Stimulated activated CD8-positive, alpha-beta memory T cell treated with anti-CD3 and anti-CD28 coated beads, Interleukin-2, amount 100 ng/mL, for 1 hour (primary cell): Measurements from ENCODE around the gene PARD3.

ENCODE experiments used
- DNase-seq, 2 donors: peaks; one replicate each; pipeline ENCODE4 v3.0.0-alpha.2; 2020; ENCODE audit warnings: low read depth in 2 of 2

The PARD3 gene

GRCh38 chr10:34107626-34108516, 707.2 kb downstream of the PARD3 start:
- DNase-seq: no peak

GRCh38 chr10:34106356-34106885, 708.7 kb downstream of the PARD3 start:
- no peak for DNase-seq

DNA sequence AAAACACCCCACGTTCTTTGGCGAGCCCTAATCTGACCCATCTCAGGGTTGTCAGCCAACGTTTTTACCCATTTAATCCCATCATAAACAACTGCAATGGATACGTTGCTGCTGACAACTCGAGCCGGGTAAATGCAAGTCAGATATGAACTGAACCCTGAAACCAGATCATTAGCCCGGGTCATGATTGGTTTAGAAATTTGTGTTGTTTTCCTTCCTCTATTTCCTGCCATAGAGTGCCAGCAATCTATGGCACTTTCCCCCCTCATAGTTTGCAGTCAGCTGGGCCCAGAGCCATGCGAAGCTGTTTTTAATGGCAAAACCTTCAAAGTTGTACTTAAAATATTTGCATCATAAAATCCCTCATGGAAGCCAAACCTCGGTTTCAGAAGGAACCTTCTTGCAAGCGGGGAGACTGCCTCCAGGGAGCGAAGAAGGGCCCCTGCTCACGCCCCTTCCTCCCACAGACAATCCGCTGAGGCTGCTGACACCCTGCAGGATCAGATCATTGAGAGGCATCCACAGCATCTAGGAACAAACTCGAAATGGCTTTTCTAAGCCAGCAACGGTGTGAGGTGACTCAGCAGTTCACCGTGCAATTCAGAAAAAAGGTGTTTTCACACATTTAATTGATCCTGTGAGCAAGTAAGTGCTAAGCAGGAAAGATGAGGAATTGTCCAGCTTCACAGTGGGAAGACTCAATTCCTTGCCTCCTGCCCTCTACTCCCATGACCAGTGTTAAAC, 710.1 kb downstream of the PARD3 start:
- DNase-seq: no peak

DNA sequence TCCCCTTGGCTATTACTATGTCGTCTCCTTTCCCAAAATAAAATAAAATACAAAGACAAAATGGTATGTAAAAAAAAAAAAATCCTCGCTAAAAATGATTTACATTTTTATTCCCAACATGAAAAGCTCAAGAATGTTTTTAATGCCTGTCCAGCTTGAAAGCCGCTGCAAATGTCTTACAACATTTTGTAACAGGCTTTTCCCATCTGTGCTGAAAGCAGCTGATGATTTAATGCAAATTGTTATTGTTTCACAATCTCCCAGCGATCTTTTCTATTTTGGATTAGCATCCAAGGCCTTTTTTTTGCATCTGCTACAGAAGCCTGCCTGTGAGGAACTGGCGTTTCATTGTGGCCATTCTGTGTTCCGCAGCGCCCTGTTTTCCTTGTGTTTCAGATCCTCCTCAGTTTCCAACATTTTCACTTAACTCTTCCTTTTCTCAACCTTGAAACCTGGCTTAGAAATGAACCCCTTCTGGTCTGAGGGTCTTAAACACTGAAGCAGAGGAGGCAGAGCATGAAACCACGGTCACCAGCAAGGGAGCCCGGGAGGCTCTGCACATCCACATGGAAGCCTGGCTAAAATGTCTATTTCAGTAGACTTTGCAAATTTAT, 712.1 kb downstream of the PARD3 start:
- no peak for DNase-seq

- DNase-seq: no peak
These were observed 712.8 kb downstream of the PARD3 start for GRCh38 chr10:34102237-34102673.

- no peak for DNase-seq
These were observed 714.1 kb downstream of the PARD3 start for GRCh38 chr10:34101001-34101400.

DNA sequence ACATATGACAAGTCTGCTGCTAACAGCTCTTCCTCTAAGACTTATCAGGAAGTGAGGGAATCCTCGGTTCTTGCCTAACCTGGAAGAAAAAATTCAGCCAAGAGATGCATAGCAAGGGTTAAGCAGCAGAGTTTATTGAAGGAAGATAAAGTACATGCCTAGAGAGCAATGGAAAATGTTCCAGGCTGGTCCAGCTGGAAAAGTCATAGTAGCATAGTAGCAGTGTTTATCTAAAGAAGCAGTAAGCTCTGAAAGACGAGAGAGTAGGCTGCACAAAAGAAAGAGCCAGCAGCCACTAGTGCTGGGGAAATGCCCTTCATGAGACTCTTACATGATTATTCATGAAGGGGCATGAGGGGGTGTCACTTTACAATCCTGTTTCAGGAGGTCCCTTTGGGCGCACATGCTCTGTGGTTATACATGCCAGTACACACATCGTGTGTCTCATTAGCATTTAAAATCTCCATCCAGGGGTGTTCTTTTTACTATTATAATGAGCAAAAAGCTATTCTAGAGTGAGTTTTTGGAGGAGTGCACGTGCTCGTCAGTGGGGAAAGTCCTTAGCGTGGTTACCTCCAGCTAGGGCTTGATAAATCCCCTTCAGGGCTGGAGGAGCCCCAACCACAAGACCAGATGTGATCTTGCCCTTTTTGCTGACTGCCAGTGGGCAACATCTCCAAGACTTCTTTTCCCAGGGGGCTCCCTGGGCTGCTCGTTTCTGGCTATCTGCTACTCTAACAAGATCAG, 716.1 kb downstream of the PARD3 start:
- DNase-seq: no peak

DNA sequence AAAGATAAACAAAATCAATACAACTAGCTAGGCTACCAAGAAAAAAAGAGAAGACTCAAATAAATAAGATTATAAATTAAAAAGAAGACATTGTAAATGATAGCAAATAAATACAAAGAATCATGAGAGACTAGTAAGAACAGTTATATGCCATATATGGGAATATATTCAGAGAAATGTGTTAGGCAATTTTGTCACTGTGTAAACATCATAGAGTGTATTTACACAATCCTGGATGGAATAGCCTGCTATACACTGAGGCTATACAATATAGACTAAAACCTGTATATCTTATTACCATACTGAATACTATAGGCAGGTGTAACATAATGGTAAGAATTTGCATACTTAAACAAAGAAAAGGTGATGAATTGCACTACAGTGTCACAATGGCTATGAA, 717.4 kb downstream of the PARD3 start:
- no peak for DNase-seq

DNA sequence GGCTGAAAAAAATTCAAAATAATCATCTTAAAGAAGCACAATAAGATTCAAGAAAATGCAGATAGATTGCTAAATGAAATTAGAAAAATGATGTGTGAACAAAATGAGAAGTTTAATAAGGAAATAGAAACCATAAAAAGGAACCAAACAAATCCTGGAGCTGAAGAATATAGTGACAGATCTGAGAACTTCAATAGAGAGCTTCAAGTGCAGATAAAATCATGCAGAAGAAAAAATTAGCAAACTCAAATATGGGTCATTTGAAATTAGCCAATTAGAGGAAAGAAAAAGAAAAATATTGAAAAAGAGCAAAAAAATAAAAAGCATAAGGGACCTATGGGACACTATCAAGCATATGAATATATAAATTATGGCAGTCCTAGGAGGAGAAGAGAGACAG, 720.1 kb downstream of the PARD3 start:
- no peak for DNase-seq

GRCh38 chr10:34094146-34094696, 720.9 kb downstream of the PARD3 start:
- DNase-seq: no peak

DNA sequence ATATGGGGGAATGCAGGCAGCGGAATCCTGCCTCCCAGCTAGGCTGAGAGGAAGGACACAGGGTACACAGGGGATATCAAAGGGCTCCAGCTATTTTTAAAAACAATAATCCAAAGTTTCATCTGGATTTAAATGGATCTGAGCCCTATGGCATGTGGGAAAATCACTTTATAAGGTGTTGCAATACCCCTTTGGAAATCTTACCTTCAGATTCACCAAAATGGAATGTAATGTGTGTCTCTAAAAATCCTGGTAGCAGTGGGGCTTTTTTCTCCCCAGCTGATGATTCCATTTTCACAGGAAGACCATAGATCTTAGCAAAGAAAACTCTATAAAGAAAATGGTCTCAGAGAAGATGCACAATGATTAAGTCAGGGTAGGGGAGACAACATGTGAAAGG, 722.2 kb downstream of the PARD3 start:
- no peak for DNase-seq

DNA sequence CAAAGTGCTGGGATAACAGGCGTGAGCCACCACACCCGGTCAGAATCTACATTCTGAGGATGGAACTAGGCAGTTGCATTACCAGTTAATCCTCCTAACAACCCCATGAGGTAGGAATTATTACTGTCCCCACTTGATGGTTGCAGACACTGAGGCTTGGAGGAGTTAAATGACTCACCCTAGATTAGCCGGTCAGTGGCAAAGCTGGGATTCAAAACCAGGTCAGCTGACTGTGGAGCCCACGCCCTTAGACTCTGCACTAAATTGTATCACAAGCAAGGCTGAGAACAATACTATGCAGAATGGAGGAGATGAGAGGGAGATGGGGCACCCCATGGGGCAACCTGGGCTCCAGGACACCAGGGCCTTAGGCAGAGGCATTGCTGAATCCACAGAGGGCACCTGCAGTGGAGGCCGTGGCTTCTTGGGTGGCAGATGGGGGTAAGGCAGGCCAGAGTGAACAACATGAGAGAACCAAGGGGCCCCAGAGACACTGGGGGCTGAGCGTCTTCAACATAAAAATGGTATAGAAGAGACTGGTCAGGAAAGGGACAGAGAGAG, 723.4 kb downstream of the PARD3 start:
- DNase-seq: no peak

GRCh38 chr10:34089253-34089652, 725.8 kb downstream of the PARD3 start:
- DNase-seq: no peak

DNA sequence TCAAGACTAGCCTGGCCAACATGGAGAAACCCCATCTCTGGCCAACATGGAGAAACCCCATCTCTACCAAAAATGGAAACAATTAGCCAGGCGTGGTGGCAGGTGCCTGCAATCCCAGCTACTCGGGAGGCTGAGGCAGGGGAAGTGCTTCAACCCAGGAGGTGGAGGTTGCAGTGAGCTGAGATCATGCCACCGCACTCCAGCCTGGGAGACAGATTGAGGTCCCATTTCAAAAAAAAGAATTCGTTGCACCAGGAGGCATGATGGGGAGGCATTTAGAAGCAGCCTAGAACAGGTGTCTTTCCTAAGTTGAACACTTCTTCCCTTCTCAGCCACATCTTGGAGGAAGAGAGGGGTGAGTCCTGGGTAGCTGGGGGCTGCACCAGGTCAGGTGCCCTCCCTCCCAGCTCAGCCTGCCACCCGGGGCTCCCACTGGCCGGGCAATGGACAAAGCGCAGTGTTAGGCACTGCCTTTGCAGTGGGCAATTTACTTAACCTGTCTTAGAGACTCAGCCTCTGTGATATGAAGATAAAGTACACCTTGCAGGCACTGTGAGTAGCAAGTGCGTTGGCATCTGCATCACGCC, 726.8 kb downstream of the PARD3 start:
- no peak for DNase-seq

GRCh38 chr10:34087095-34087418, 728.0 kb downstream of the PARD3 start:
- no peak for DNase-seq

- DNase-seq: no peak
These were observed 731.5 kb downstream of the PARD3 start for GRCh38 chr10:34083567-34083966.

DNA sequence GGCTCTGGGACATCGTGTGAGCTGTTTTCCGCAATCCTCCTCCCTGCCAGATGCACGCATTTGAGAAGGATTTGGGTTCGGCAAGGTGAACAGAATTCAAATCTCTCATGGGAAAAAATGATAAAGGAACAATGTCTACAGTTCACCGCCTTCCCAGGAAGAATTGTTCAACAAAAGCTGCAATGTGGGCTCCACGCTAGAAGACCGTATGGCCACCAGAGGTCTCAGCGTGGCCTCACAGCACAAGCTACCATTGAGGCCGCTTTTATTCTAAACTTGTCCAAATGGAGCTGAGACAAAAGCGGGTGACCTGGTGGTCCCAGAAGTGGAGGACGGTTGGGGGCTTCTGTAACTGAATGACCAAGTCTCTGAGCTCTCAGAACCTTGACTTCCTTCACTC, 733.1 kb downstream of the PARD3 start:
- DNase-seq: no peak

DNA sequence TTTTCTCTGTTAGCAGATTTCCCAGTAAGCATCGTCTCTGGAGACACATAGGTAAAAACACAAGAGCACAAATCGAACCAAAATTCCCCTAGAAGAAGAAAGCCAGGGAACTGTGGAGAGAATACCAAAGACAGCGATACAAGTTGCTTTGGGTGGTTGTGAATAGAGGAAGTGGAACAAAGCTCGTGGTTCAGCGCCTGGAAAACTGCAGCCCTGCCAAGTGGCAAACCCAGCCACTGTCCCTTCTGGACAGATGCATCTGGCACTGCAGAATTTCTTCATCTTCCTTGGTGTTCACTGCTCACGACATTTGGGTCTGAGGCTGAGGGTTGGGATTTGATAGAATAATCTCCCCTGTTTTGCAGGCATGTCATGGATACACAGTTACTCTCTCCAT, 733.8 kb downstream of the PARD3 start:
- no peak for DNase-seq

- DNase-seq: no peak
These were observed 734.4 kb downstream of the PARD3 start for GRCh38 chr10:34080485-34081346.
